CD4-positive, alpha-beta memory T cell (primary cell): ENCODE data around the gene CTF1. TPM values are rescaled to one million over a fixed set of nuclear protein-coding genes. Genes with fewer than 3 reads are reported as not detected.
A peak's percentile ranks its signal among the peaks of the same experiment; 100 is the strongest.

Source experiments
- CTCF ChIA-PET: fragments of 350-600 bp; sonication (Branson Sonifier 250); formaldehyde crosslinking; loops from one replicate; lab custom pipeline; 2021; ENCODE audit warnings: inconsistent platforms; ENCODE audit not compliant: partially characterized antibody; lab: Charles Lee
- POLR2A ChIA-PET: fragments of 350-600 bp; sonication (Branson Sonifier 250); formaldehyde crosslinking; loops from one replicate; lab custom pipeline; 2021; ENCODE audit not compliant: partially characterized antibody; lab: Charles Lee
- DNase-seq, 5 donors: peaks; one replicate each; pipeline versions ENCODE4 v3.0.0 to v3.0.0-alpha.2; 2020 to 2022; ENCODE audit warnings: mixed read lengths in 1 of 5
- H3K27ac ChIP-seq: one replicate; pipeline ENCODE4 v1.7.0; 2013; ENCODE audit warnings: low read depth, low read length
- H3K27me3 ChIP-seq: 2 replicates; pipeline ENCODE4 v1.7.0; 2013; ENCODE audit warnings: mild to moderate bottlenecking, low read length, moderate library complexity; ENCODE audit not compliant: insufficient read depth
- H3K36me3 ChIP-seq: 2 replicates; pipeline ENCODE4 v1.7.0; 2013; ENCODE audit warnings: mild to moderate bottlenecking, low read length, moderate library complexity; ENCODE audit not compliant: insufficient read depth
- H3K4me1 ChIP-seq: 2 replicates; pipeline ENCODE4 v1.7.0; 2013; ENCODE audit warnings: mild to moderate bottlenecking, low read length, moderate library complexity; ENCODE audit not compliant: insufficient read depth
- H3K4me3 ChIP-seq, 2 donors: one replicate each; pipeline ENCODE4 v1.7.0; 2013; ENCODE audit warnings: low read length in 2 of 2, mild to moderate bottlenecking in 1 of 2
- H3K9me3 ChIP-seq, 2 donors: one replicate each; pipeline ENCODE4 v1.7.0; 2013; ENCODE audit warnings: low read length in 2 of 2, control low read depth in 1 of 2; ENCODE audit not compliant: control insufficient read depth in 1 of 2
- H3K27ac Mint-ChIP-seq, 7 donors: one replicate each; pipeline ENCODE4 v1.8.0; 2020 to 2021; ENCODE audit warnings: mixed read lengths in 7 of 7, mild to moderate bottlenecking in 6 of 7, inconsistent platforms in 3 of 7, moderate library complexity in 3 of 7
- H3K27me3 Mint-ChIP-seq, 2 donors: one replicate each; pipeline ENCODE4 v1.8.0; 2020 to 2021; ENCODE audit warnings: mixed read lengths in 2 of 2
- H3K36me3 Mint-ChIP-seq, 2 donors: one replicate each; pipeline ENCODE4 v1.8.0; 2020 to 2021; ENCODE audit warnings: mixed read lengths in 2 of 2, inconsistent platforms in 1 of 2, mild to moderate bottlenecking in 1 of 2
- H3K4me1 Mint-ChIP-seq, 4 donors: one replicate each; pipeline ENCODE4 v1.8.0; 2020 to 2021; ENCODE audit warnings: mixed read lengths in 4 of 4, mild to moderate bottlenecking in 1 of 4
- H3K4me3 Mint-ChIP-seq, 8 donors: one replicate each; pipeline ENCODE4 v1.8.0; 2020 to 2021; ENCODE audit warnings: mixed read lengths in 8 of 8, mild to moderate bottlenecking in 7 of 8, moderate library complexity in 6 of 8, inconsistent platforms in 3 of 8
- H3K9me3 Mint-ChIP-seq, 8 donors: one replicate each; pipeline ENCODE4 v1.8.0; 2020 to 2021; ENCODE audit warnings: mixed read lengths in 8 of 8, mild to moderate bottlenecking in 5 of 8, inconsistent platforms in 3 of 8, moderate library complexity in 1 of 8
- intact Hi-C: fragments of 100-400 bp; cut with micrococcal nuclease; formaldehyde crosslinking; loops from one replicate; pipeline ENCODE4 v1.15.1; 2023
- polyA plus RNA-seq, 2 donors: library from polyadenylated mRNA; unstranded; fragments of 300-500 nt; fragmentation: Illumina TruSeq; gene quantifications; one replicate each; pipeline ENCODE4 v1.2.3, GENCODE V29; 2021
- total RNA-seq, 2 experiments: library from RNA; stranded (reverse); gene quantifications; one replicate each; pipeline ENCODE4 v1.2.3, GENCODE V29; 2021

Gene CTF1
- total and polyA plus RNA-seq, 4 experiments from 2014 or later: 0.19 to 0.26 TPM; not detected in 2

GRCh38 chr16:30947541-30947858 is 51.1 kb downstream of the CTF1 start:
- H3K4me3 Mint-ChIP-seq: no peak overlapping the region
- H3K27me3 Mint-ChIP-seq: no peaks in the 10 kb centered on the region
- Histone ChIP-seq H3K36me3 (no peaks in the 10 kb centered on the region), H3K27ac (no peak overlapping the region), H3K9me3 (no peaks in the 10 kb centered on the region), H3K27me3 (no peaks in the 10 kb centered on the region), H3K4me1 (peaks cover 15% of the 10 kb centered on the region), H3K4me3 (no peak overlapping the region)
- H3K27ac Mint-ChIP-seq: no peak overlapping the region
- CTCF ChIA-PET: no interaction called here
- H3K36me3 Mint-ChIP-seq: peaks cover 0 to 8% of the 10 kb centered on the region in 2 donors
- POLR2A ChIA-PET: interaction anchor here (0.7 kb wide), 1 partner anchor 127 kb away, joined by 4 read pairs; the partner anchor contains the start of genes ZNF646 and ZNF668
- intact Hi-C loops: no loop called here
- H3K9me3 Mint-ChIP-seq: no peaks in the 10 kb centered on the region
- H3K4me1 Mint-ChIP-seq: peaks cover 9 to 30% (median 20%) of the 10 kb centered on the region in 4 donors
- DNase-seq: no peak

GRCh38 chr16:30947859-30948666 is 51.6 kb downstream of the CTF1 start:
- peaks cover 9 to 26% (median 20%) of the 10 kb centered on the region in 4 donors for H3K4me1 Mint-ChIP-seq
- peaks cover 0 to 8% of the 10 kb centered on the region in 2 donors for H3K36me3 Mint-ChIP-seq
- CTCF ChIA-PET: interaction anchor here (0.7 to 1.4 kb wide), 2 partner anchors 47 to 921 kb away, joined by 3 read pairs; no protein-coding TSS in a partner anchor
- no peak for DNase-seq
- Histone ChIP-seq H3K27ac (no peak overlapping the region), H3K27me3 (no peaks in the 10 kb centered on the region), H3K36me3 (no peaks in the 10 kb centered on the region), H3K4me1 (peaks cover 15% of the 10 kb centered on the region), H3K9me3 (no peaks in the 10 kb centered on the region), H3K4me3 (no peak overlapping the region)
- H3K9me3 Mint-ChIP-seq: no peaks in the 10 kb centered on the region
- H3K27me3 Mint-ChIP-seq: no peaks in the 10 kb centered on the region
- intact Hi-C loops: no loop called here
- H3K4me3 Mint-ChIP-seq: peak overlapping the region in 2 of 8 donors; percentile 21 to 63
- peak overlapping the region in 4 of 7 donors; percentile 35 to 83 (median 68) for H3K27ac Mint-ChIP-seq
- POLR2A ChIA-PET: interaction anchor here (1.8 kb wide), 1 partner anchor 195 kb away, joined by 10 read pairs; no protein-coding TSS in a partner anchor

GRCh38 chr16:30948667-30949649 is 52.5 kb downstream of the CTF1 start, which contains the start of gene ORAI3:
Gene ORAI3 (plus strand): TSS chr16:30949068. CDS start chr16:30949290, 222 bp downstream.
- H3K4me1 ChIP-seq: peaks cover 22% of the 10 kb centered on the region
- Mint-ChIP-seq H3K36me3 (peaks cover 0 to 8% of the 10 kb centered on the region in 2 donors), H3K27me3 (no peaks in the 10 kb centered on the region), H3K9me3 (no peaks in the 10 kb centered on the region), H3K4me3 (peak within 1 kb of the TSS; percentile 85 to 95 (median 92)), H3K27ac (peak within 1 kb of the TSS; percentile 76 to 94 (median 89)), H3K4me1 (peaks cover 11 to 31% (median 23%) of the 10 kb centered on the region in 4 donors)
- H3K4me3 ChIP-seq: peak within 1 kb of the TSS; percentile 55 to 80
- intact Hi-C loops: loop anchor here (1.0 kb wide), 1 partner anchor 8 kb away; the partner anchor contains the start of gene SETD1A
- H3K27me3 ChIP-seq: no peaks in the 10 kb centered on the region
- peak within 1 kb of the TSS; percentile 71 for H3K27ac ChIP-seq
- H3K36me3 ChIP-seq: no peaks in the 10 kb centered on the region
- ChIA-PET CTCF (interaction anchor here (0.7 to 1.6 kb wide), 7 partner anchors 7 to 921 kb away, joined by 3 to 9 read pairs (median 3); partner anchors contain the start of genes ZNF646 and ZNF668), POLR2A (interaction anchor here (0.7 to 1.8 kb wide), 9 partner anchors 7 to 231 kb away, joined by 3 to 10 read pairs (median 5); partner anchors contain the start of genes FBXL19, FUS, ZNF646 and ZNF668)
- peak in 4 of 5 donors; percentile 21 to 56 (median 28) for DNase-seq
- no peaks in the 10 kb centered on the region for H3K9me3 ChIP-seq

- Histone ChIP-seq H3K27me3 (no peaks in the 10 kb centered on the region), H3K9me3 (no peaks in the 10 kb centered on the region), H3K27ac (peak overlapping the region; percentile 71), H3K4me1 (peaks cover 22% of the 10 kb centered on the region), H3K36me3 (no peaks in the 10 kb centered on the region), H3K4me3 (peak overlapping the region; percentile 55 to 80)
- Mint-ChIP-seq H3K27ac (peak overlapping the region; percentile 76 to 94 (median 89)), H3K27me3 (no peaks in the 10 kb centered on the region), H3K36me3 (peaks cover 0 to 8% of the 10 kb centered on the region in 2 donors), H3K4me1 (peaks cover 11 to 36% (median 23%) of the 10 kb centered on the region in 4 donors), H3K4me3 (peak overlapping the region; percentile 85 to 95 (median 92)), H3K9me3 (no peaks in the 10 kb centered on the region)
- POLR2A ChIA-PET: interaction anchor here (0.7 to 1.8 kb wide), 11 partner anchors 8 to 231 kb away, joined by 3 to 10 read pairs (median 5); partner anchors contain the start of genes FBXL19, FUS, ZNF646 and ZNF668
- CTCF ChIA-PET: interaction anchor here (0.7 to 1.6 kb wide), 7 partner anchors 8 to 920 kb away, joined by 3 to 9 read pairs (median 3); partner anchors contain the start of genes ZNF646 and ZNF668
- intact Hi-C loops: loop anchor here (1.0 to 10.0 kb wide), 2 partner anchors 7 to 915 kb away; partner anchors contain the start of gene SETD1A
- peak in 3 of 5 donors; percentile 15 to 54 (median 16) for DNase-seq
Measured at GRCh38 chr16:30949650-30950515, 53.5 kb downstream of the CTF1 start.

- ChIA-PET POLR2A (interaction anchor here (0.9 to 1.4 kb wide), 6 partner anchors 8 to 123 kb away, joined by 3 to 8 read pairs (median 6); partner anchors contain the start of genes FBXL19, ZNF646 and ZNF668), CTCF (interaction anchor here (1.3 to 1.6 kb wide), 4 partner anchors 9 to 508 kb away, joined by 3 to 9 read pairs (median 4); no protein-coding TSS in a partner anchor)
- intact Hi-C loops: loop anchor here (10.0 kb wide), 1 partner anchor 914 kb away; no protein-coding TSS in a partner anchor
- H3K27ac Mint-ChIP-seq: peak overlapping the region in 6 of 7 donors; percentile 76 to 94 (median 90)
- H3K4me1 ChIP-seq: peaks cover 22% of the 10 kb centered on the region
- peaks cover 11 to 37% (median 22%) of the 10 kb centered on the region in 4 donors for H3K4me1 Mint-ChIP-seq
- H3K27me3 Mint-ChIP-seq: no peaks in the 10 kb centered on the region
- peak overlapping the region; percentile 55 to 80 for H3K4me3 ChIP-seq
- no peaks in the 10 kb centered on the region for H3K9me3 ChIP-seq
- no peaks in the 10 kb centered on the region for H3K36me3 ChIP-seq
- H3K27ac ChIP-seq: no peak overlapping the region
- H3K4me3 Mint-ChIP-seq: peak overlapping the region; percentile 85 to 95 (median 92)
- H3K9me3 Mint-ChIP-seq: no peaks in the 10 kb centered on the region
- H3K36me3 Mint-ChIP-seq: peaks cover 0 to 7% of the 10 kb centered on the region in 2 donors
- no peak for DNase-seq
- H3K27me3 ChIP-seq: no peaks in the 10 kb centered on the region
Measured at GRCh38 chr16:30950516-30951065, 54.2 kb downstream of the CTF1 start.
